ENCODE results near the gene TAB2. TPM values are rescaled to one million over a fixed set of nuclear protein-coding genes. Genes with fewer than 3 reads are reported as not detected.

The TAB2 gene
- total and polyA plus RNA-seq, 2 donors (not counting 3 experiments of a cell fraction or from before 2014, with no cell fraction given) = 26.0 to 37.4 TPM

- Histone ChIP-seq H2AFZ (ENCODE audit: low read depth, low read length) (no peak overlapping the region), H3K79me2 (ENCODE audit: control insufficient read depth, insufficient read depth, low read length) (peaks cover 99% of the 10 kb centered on the region), H3K36me3 (ENCODE audit: control insufficient read depth in 2 of 2, extremely low read depth in 1 of 2, insufficient read depth in 2 of 2, low read length in 2 of 2) (no peaks in the 10 kb centered on the region), H3K9me3 (replicated peaks; ENCODE audit: control insufficient read depth, insufficient read depth, low read length) (no peaks in the 10 kb centered on the region), H3K4me1 (ENCODE audit: control insufficient read depth, extremely low read depth, insufficient read depth, low read length) (no peaks in the 10 kb centered on the region), H3K4me2 (ENCODE audit: insufficient read depth, low read length) (no peak overlapping the region), H3K27ac (ENCODE audit: insufficient read depth, low read depth, low read length) (no peak overlapping the region), H3K9me1 (replicated peaks; ENCODE audit: control insufficient read depth, extremely low read depth, insufficient read depth, low read length) (no peaks in the 10 kb centered on the region), H4K20me1 (replicated peaks; ENCODE audit: control insufficient read depth, extremely low read depth, insufficient read depth, low read length) (peaks cover 39% of the 10 kb centered on the region), H3K9ac (replicated peaks; ENCODE audit: extremely low read depth, insufficient read depth, low read length) (no peak overlapping the region), H3K4me3 (replicated peaks in 1 of 3; ENCODE audit: insufficient read depth in 1 of 3, low read depth in 1 of 3, low read length in 3 of 3) (no peak overlapping the region), H3K27me3 (ENCODE audit: control insufficient read depth in 2 of 2, insufficient read depth in 2 of 2, low read length in 2 of 2) (no peaks in the 10 kb centered on the region)
- no TSS peak for BruUV-seq (replicated peaks)
- no peak for DNase-seq (ENCODE audit: low read depth, low spot score)
- FAIRE-seq = no peak
- intact Hi-C loops (cut with micrococcal nuclease) (no loop called here), dilution Hi-C loops (cut with MboI; ENCODE audit: extremely low pct_ligation_motif_present, low sequenced_read_pairs) (no loop called here)
- TF ChIP-seq MYC (IDR thresholded peaks at IDR 0.05; ENCODE audit: low read depth, low read length) = no peak
- no peak for TF ChIP-seq FOS (IDR thresholded peaks at IDR 0.05; ENCODE audit: borderline replicate concordance, insufficient read depth, low read length)
- TF ChIP-seq MAX (IDR thresholded peaks at IDR 0.05; ENCODE audit: insufficient read depth, insufficient read length) = no peak
- CTCF ChIA-PET = interaction anchor here (1.5 to 2.5 kb wide), 2 partner anchors 8 to 20 kb away, joined by 4 to 8 read pairs; no protein-coding TSS in a partner anchor
- POLR2A ChIA-PET = no interaction called here
Measured at GRCh38 chr6:149325648-149326236, 8.2 kb downstream of the TAB2 start.

GRCh38 chr6:149327638-149328037 is 10.1 kb downstream of the TAB2 start:
- no peak for FAIRE-seq
- CTCF ChIA-PET = no interaction called here
- BruUV-seq (replicated peaks) = no TSS peak

More at GRCh38 chr6:149327638-149328037, 10.1 kb downstream of the TAB2 start:
- Histone ChIP-seq H3K4me3 (replicated peaks in 1 of 3; ENCODE audit: insufficient read depth in 1 of 3, low read depth in 1 of 3, low read length in 3 of 3) (no peak overlapping the region), H3K9me3 (replicated peaks; ENCODE audit: control insufficient read depth, insufficient read depth, low read length) (no peaks in the 10 kb centered on the region), H3K4me2 (ENCODE audit: insufficient read depth, low read length) (no peak overlapping the region), H4K20me1 (replicated peaks; ENCODE audit: control insufficient read depth, extremely low read depth, insufficient read depth, low read length) (peaks cover 33% of the 10 kb centered on the region), H3K9me1 (replicated peaks; ENCODE audit: control insufficient read depth, extremely low read depth, insufficient read depth, low read length) (no peaks in the 10 kb centered on the region), H3K36me3 (ENCODE audit: control insufficient read depth in 2 of 2, extremely low read depth in 1 of 2, insufficient read depth in 2 of 2, low read length in 2 of 2) (no peaks in the 10 kb centered on the region), H3K27me3 (ENCODE audit: control insufficient read depth in 2 of 2, insufficient read depth in 2 of 2, low read length in 2 of 2) (no peaks in the 10 kb centered on the region), H3K27ac (ENCODE audit: insufficient read depth, low read depth, low read length) (no peak overlapping the region), H2AFZ (ENCODE audit: low read depth, low read length) (no peak overlapping the region), H3K79me2 (ENCODE audit: control insufficient read depth, insufficient read depth, low read length) (peaks cover 99% of the 10 kb centered on the region), H3K9ac (replicated peaks; ENCODE audit: extremely low read depth, insufficient read depth, low read length) (no peak overlapping the region), H3K4me1 (ENCODE audit: control insufficient read depth, extremely low read depth, insufficient read depth, low read length) (no peaks in the 10 kb centered on the region)
- POLR2A ChIA-PET = no interaction called here
- DNase-seq (ENCODE audit: low read depth, low spot score) = no peak
- intact Hi-C loops (cut with micrococcal nuclease) = no loop called here
- TF ChIP-seq FOS (IDR thresholded peaks at IDR 0.05; ENCODE audit: borderline replicate concordance, insufficient read depth, low read length) (no peak), EZH2 (IDR thresholded peaks at IDR 0.05; ENCODE audit: borderline replicate concordance, low read depth, low read length, severe bottlenecking) (no peak), GATA2 (IDR thresholded peaks at IDR 0.05; ENCODE audit: insufficient read depth, insufficient read length, low read depth, low read length) (no peak), POLR2AphosphoS5 (IDR thresholded peaks at IDR 0.05; ENCODE audit: insufficient read depth, low read depth, low read length) (no peak), MYC (IDR thresholded peaks at IDR 0.05; ENCODE audit: low read depth, low read length) (no peak), JUN (IDR thresholded peaks at IDR 0.05; ENCODE audit: borderline replicate concordance, insufficient read depth, insufficient read length, low read depth) (no peak), CTCF (IDR thresholded peaks at IDR 0.05; ENCODE audit: extremely low read depth in 1 of 2, insufficient read depth in 1 of 2, low read depth in 1 of 2, low read length in 2 of 2) (no peak), POLR2A (IDR thresholded peaks at IDR 0.05; ENCODE audit: low read depth, low read length) (no peak), MAX (IDR thresholded peaks at IDR 0.05; ENCODE audit: insufficient read depth, insufficient read length) (no peak)
- dilution Hi-C loops (cut with MboI; ENCODE audit: extremely low pct_ligation_motif_present, low sequenced_read_pairs) = no loop called here

Data from endothelial cell of umbilical vein (primary cell).